Vagina (tissue), 2 donors: ENCODE results near the gene SPAG16.

ENCODE experiments used
- CTCF ChIP-seq, 3 experiments: fragments of 450-650 bp in 2 of 3; fragments of 200-600 bp in 1 of 3; sonication (generic) in 1 of 3; IDR thresholded peaks; one replicate each; pipeline ENCODE4 v1.5.1; 2017 to 2019; ENCODE audit warnings: antibody characterized with exemption in 3 of 3, mild to moderate bottlenecking in 2 of 3, moderate library complexity in 2 of 3
- POLR2AphosphoS5 ChIP-seq, 2 donors: sonication (generic); formaldehyde crosslinking; IDR thresholded peaks; one replicate each; pipeline ENCODE4 v1.9.0; 2017; ENCODE audit warnings: antibody characterized with exemption in 2 of 2, mild to moderate bottlenecking in 2 of 2, low read depth in 1 of 2; ENCODE audit not compliant: insufficient read depth in 1 of 2

DNA sequence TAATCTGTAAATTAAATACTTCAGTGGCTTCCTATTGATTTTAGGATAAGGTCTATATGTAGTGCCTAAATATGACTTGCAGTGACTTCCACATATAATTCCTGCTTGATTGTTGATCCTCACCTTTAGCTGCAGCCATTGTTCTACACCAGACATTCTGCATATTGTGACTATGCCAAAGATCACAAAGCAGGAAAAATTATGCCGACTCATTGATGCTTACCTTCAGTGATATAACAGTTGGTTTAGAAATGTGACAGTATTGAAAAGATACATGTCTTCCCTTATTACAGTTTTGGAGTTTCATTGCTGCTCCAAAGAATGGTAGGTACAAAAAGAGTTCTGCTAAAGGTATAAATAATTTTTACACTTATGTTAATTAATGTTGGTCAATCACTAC, 12.3 kb upstream of the SPAG16 start:
- TF ChIP-seq CTCF (IDR thresholded peaks at IDR 0.05): no peak
- no peak for TF ChIP-seq POLR2AphosphoS5 (IDR thresholded peaks at IDR 0.05; ENCODE audit: insufficient read depth in 1 of 2, low read depth in 1 of 2)
